GM21786 (cell line): ENCODE data around the gene TDP2.

Source experiments
- ATAC-seq: cut with Tn5 transposase; IDR thresholded peaks from one replicate; pipeline ENCODE4 v1.9.1; 2021; ENCODE audit not compliant: unreplicated experiment

TDP2 gene

GRCh38 chr6:24607310-24608105, 59.2 kb downstream of the TDP2 start:
- no peak for ATAC-seq

- no peak for ATAC-seq
These were observed 60.3 kb downstream of the TDP2 start for GRCh38 chr6:24606200-24606930.

GRCh38 chr6:24603241-24603640, 63.5 kb downstream of the TDP2 start:
- no peak for ATAC-seq

GRCh38 chr6:24600903-24601302, 65.8 kb downstream of the TDP2 start:
- no peak for ATAC-seq
